ENCODE results near the gene SWI5. TPM values are rescaled to one million over a fixed set of nuclear protein-coding genes. Genes with fewer than 3 reads are reported as not detected.

SWI5 gene
- total RNA-seq, 4 donors from 2014 or later, result 27.5 to 39.8 (median 32.9) TPM

- no peaks in the 10 kb centered on the region for H3K36me3 ChIP-seq
- H3K27ac ChIP-seq, result no peak overlapping the region
- no peak overlapping the region for H3K4me3 ChIP-seq
- TF ChIP-seq CTCF (IDR thresholded peaks at IDR 0.05), result no peak
- TF ChIP-seq POLR2A (IDR thresholded peaks at IDR 0.05), result no peak
- no peak for TF ChIP-seq EP300 (IDR thresholded peaks at IDR 0.05)
- no peaks in the 10 kb centered on the region for H3K27me3 ChIP-seq
- 75 to 86% methylated on average over 5 of the region's 5 CpGs for WGBS, 2 donors
- DNase-seq (ENCODE audit: low spot score in 2 of 2), result no peak
- H3K9me3 ChIP-seq, result no peaks in the 10 kb centered on the region
- H3K4me1 ChIP-seq, result peaks cover 0 to 62% (median 28%) of the 10 kb centered on the region in 4 donors
These were observed 28.8 kb upstream of the SWI5 start for GRCh38 chr9:128247226-128247803.

GRCh38 chr9:128249558-128249907 is 26.5 kb upstream of the SWI5 start:
- Histone ChIP-seq H3K27me3 (no peaks in the 10 kb centered on the region), H3K4me1 (peaks cover 0 to 40% (median 28%) of the 10 kb centered on the region in 4 donors), H3K4me3 (no peak overlapping the region), H3K9me3 (no peaks in the 10 kb centered on the region), H3K36me3 (peaks cover 0 to 4% (median 0%) of the 10 kb centered on the region in 3 donors), H3K27ac (peak overlapping the region in 1 of 4 donors; percentile 72)
- TF ChIP-seq POLR2A (IDR thresholded peaks at IDR 0.05), result no peak
- TF ChIP-seq EP300 (IDR thresholded peaks at IDR 0.05), result no peak
- TF ChIP-seq CTCF (IDR thresholded peaks at IDR 0.05), result no peak
- 83% methylated on average over 8 of the region's 8 CpGs for WGBS, 2 donors
- no peak for DNase-seq (ENCODE audit: low spot score in 2 of 2)

- peak; percentile 74 to 84 for DNase-seq (ENCODE audit: low spot score in 2 of 2)
- no peaks in the 10 kb centered on the region for H3K27me3 ChIP-seq
- peaks cover 0 to 4% (median 0%) of the 10 kb centered on the region in 3 donors for H3K36me3 ChIP-seq
- WGBS, 2 donors, result 38 to 50% methylated on average over 19 to 41 of the region's 81 CpGs
- no peak for TF ChIP-seq CTCF (IDR thresholded peaks at IDR 0.05)
- no peak for TF ChIP-seq EP300 (IDR thresholded peaks at IDR 0.05)
- TF ChIP-seq POLR2A (IDR thresholded peaks at IDR 0.05), result no peak
- H3K27ac ChIP-seq, result peak overlapping the region in 2 of 4 donors; percentile 40 to 72
- H3K4me1 ChIP-seq, result peaks cover 0 to 34% (median 22%) of the 10 kb centered on the region in 4 donors
- no peaks in the 10 kb centered on the region for H3K9me3 ChIP-seq
- H3K4me3 ChIP-seq, result peak overlapping the region; percentile 24 to 57 (median 34)
These were observed 25.9 kb upstream of the SWI5 start for GRCh38 chr9:128249908-128250838.

- peak overlapping the region in 2 of 4 donors; percentile 40 to 72 for H3K27ac ChIP-seq
These were observed 25.0 kb upstream of the SWI5 start for GRCh38 chr9:128250839-128251731.

More at GRCh38 chr9:128250839-128251731, 25.0 kb upstream of the SWI5 start:
- no peak for DNase-seq (ENCODE audit: low spot score in 2 of 2)
- Histone ChIP-seq H3K9me3 (no peaks in the 10 kb centered on the region), H3K4me1 (peaks cover 0 to 27% (median 12%) of the 10 kb centered on the region in 4 donors), H3K27me3 (no peaks in the 10 kb centered on the region), H3K36me3 (peaks cover 0 to 12% (median 0%) of the 10 kb centered on the region in 3 donors), H3K4me3 (peak overlapping the region; percentile 24 to 57 (median 34))
- 14 to 29% methylated on average over 18 to 41 of the region's 43 CpGs for WGBS, 2 donors
- TF ChIP-seq CTCF (IDR thresholded peaks at IDR 0.05), result no peak
- TF ChIP-seq POLR2A (IDR thresholded peaks at IDR 0.05), result no peak
- TF ChIP-seq EP300 (IDR thresholded peaks at IDR 0.05), result no peak
